GM19193 (cell line): Measurements from ENCODE around the gene PRPF18.

Source experiments
- POLR2A ChIP-seq: IDR thresholded peaks from 4 replicates; pipeline ENCODE4 v1.6.1; 2011; ENCODE audit not compliant: insufficient read depth, insufficient read length; ENCODE audit errors: extremely low read depth

Gene PRPF18

GRCh38 chr10:13628661-13629060 is 41.9 kb downstream of the PRPF18 start:
- TF ChIP-seq POLR2A = no peak

- TF ChIP-seq POLR2A = no peak
Measured at GRCh38 chr10:13629116-13629515, 42.4 kb downstream of the PRPF18 start.

- TF ChIP-seq POLR2A = no peak
Measured at GRCh38 chr10:13630231-13630630, 43.5 kb downstream of the PRPF18 start.

GRCh38 chr10:13631594-13631993 is 44.8 kb downstream of the PRPF18 start:
- no peak for TF ChIP-seq POLR2A

- no peak for TF ChIP-seq POLR2A
Measured at GRCh38 chr10:13632440-13632839, 45.7 kb downstream of the PRPF18 start.

GRCh38 chr10:13632884-13633440 is 46.2 kb downstream of the PRPF18 start:
- TF ChIP-seq POLR2A = no peak

GRCh38 chr10:13633689-13634088 is 46.9 kb downstream of the PRPF18 start:
- no peak for TF ChIP-seq POLR2A

- no peak for TF ChIP-seq POLR2A
Measured at GRCh38 chr10:13634207-13634606, 47.4 kb downstream of the PRPF18 start.

GRCh38 chr10:13636776-13637175 is 50.0 kb downstream of the PRPF18 start:
- no peak for TF ChIP-seq POLR2A

GRCh38 chr10:13637303-13637856 is 50.6 kb downstream of the PRPF18 start:
- TF ChIP-seq POLR2A = no peak

GRCh38 chr10:13637894-13638293 is 51.1 kb downstream of the PRPF18 start:
- TF ChIP-seq POLR2A = no peak

- no peak for TF ChIP-seq POLR2A
Measured at GRCh38 chr10:13642293-13642692, 55.5 kb downstream of the PRPF18 start.

GRCh38 chr10:13643016-13643415 is 56.3 kb downstream of the PRPF18 start:
- TF ChIP-seq POLR2A = no peak

- no peak for TF ChIP-seq POLR2A
Measured at GRCh38 chr10:13644866-13645265, 58.1 kb downstream of the PRPF18 start.

- no peak for TF ChIP-seq POLR2A
Measured at GRCh38 chr10:13648425-13648824, 61.7 kb downstream of the PRPF18 start.

- TF ChIP-seq POLR2A = no peak
Measured at GRCh38 chr10:13649844-13650520, 63.2 kb downstream of the PRPF18 start.
